ENCODE measurements around the gene ZNF157.
"Not testable (repeated sequence)": the region's sequence is repeated elsewhere in the genome, so short reads cannot be mapped to it uniquely, and the experiment has no call there.

The ZNF157 gene

GRCh38 chrX:47370278-47370677, at the start of gene ZNF157:
Gene ZNF157, plus strand, starts transcription at chrX:47370578. Its CDS starts 91 bp downstream, at chrX:47370669.
- H3K4me3 ChIP-seq, result no peak within 1 kb of the TSS
- no peak for TF ChIP-seq CTCF (IDR thresholded peaks at IDR 0.05)
- no peak for DNase-seq
- no peaks in the 10 kb centered on the region for H3K9me3 ChIP-seq
- no peaks in the 10 kb centered on the region for H3K4me1 ChIP-seq
- intact Hi-C loops (cut with DNase I; ENCODE audit: low total_unique reads), result no loop called here
- no peaks in the 10 kb centered on the region for H3K27me3 ChIP-seq
- H3K27ac ChIP-seq, result no peak within 1 kb of the TSS
- no peaks in the 10 kb centered on the region for H3K36me3 ChIP-seq

GRCh38 chrX:47321386-47321785, 49.0 kb upstream of the ZNF157 start:
- Histone ChIP-seq H3K4me3 (no peak overlapping the region), H3K27me3 (no peaks in the 10 kb centered on the region), H3K27ac (no peak overlapping the region), H3K36me3 (no peaks in the 10 kb centered on the region), H3K9me3 (no peaks in the 10 kb centered on the region), H3K4me1 (no peaks in the 10 kb centered on the region)
- DNase-seq, result peak; percentile 21 to 66
- intact Hi-C loops (cut with DNase I; ENCODE audit: low total_unique reads), result no loop called here
- no peak for TF ChIP-seq CTCF (IDR thresholded peaks at IDR 0.05)

GRCh38 chrX:47321823-47322371, 48.5 kb upstream of the ZNF157 start:
- Histone ChIP-seq H3K4me1 (no peaks in the 10 kb centered on the region), H3K9me3 (no peaks in the 10 kb centered on the region), H3K27ac (no peak overlapping the region), H3K27me3 (no peaks in the 10 kb centered on the region), H3K36me3 (no peaks in the 10 kb centered on the region), H3K4me3 (no peak overlapping the region)
- intact Hi-C loops (cut with DNase I; ENCODE audit: low total_unique reads), result no loop called here
- no peak for DNase-seq
- TF ChIP-seq CTCF (IDR thresholded peaks at IDR 0.05), result no peak

GRCh38 chrX:47327902-47328301, 42.5 kb upstream of the ZNF157 start:
- no peak for DNase-seq
- Histone ChIP-seq H3K27me3 (no peaks in the 10 kb centered on the region), H3K4me3 (no peak overlapping the region), H3K4me1 (no peaks in the 10 kb centered on the region), H3K27ac (no peak overlapping the region), H3K36me3 (no peaks in the 10 kb centered on the region), H3K9me3 (no peaks in the 10 kb centered on the region)
- TF ChIP-seq CTCF (IDR thresholded peaks at IDR 0.05), result no peak
- intact Hi-C loops (cut with DNase I; ENCODE audit: low total_unique reads), result no loop called here

- intact Hi-C loops (cut with DNase I; ENCODE audit: low total_unique reads); H3K27me3 ChIP-seq; H3K36me3 ChIP-seq; H3K9me3 ChIP-seq; DNase-seq; H3K4me3 ChIP-seq; H3K4me1 ChIP-seq; H3K27ac ChIP-seq: not testable (repeated sequence)
Observed at GRCh38 chrX:47332729-47333128, 37.6 kb upstream of the ZNF157 start.

GRCh38 chrX:47351706-47352105, 18.7 kb upstream of the ZNF157 start:
- H3K4me1 ChIP-seq, result no peaks in the 10 kb centered on the region
- no peaks in the 10 kb centered on the region for H3K36me3 ChIP-seq
- H3K4me3 ChIP-seq, result no peak overlapping the region
- no peak overlapping the region for H3K27ac ChIP-seq
- no peaks in the 10 kb centered on the region for H3K9me3 ChIP-seq
- no peak for DNase-seq
- no peaks in the 10 kb centered on the region for H3K27me3 ChIP-seq
- no peak for TF ChIP-seq CTCF (IDR thresholded peaks at IDR 0.05)
- intact Hi-C loops (cut with DNase I; ENCODE audit: low total_unique reads), result no loop called here

All from tibial artery (tissue), 4 donors.